Astrocyte (in vitro differentiated cells and primary cell): ENCODE measurements around the gene CPPED1.

Source experiments
- CTCF ChIP-seq: IDR thresholded peaks from 2 replicates; pipeline ENCODE4 v1.5.1; 2011; ENCODE audit warnings: low read depth, mild to moderate bottlenecking, inconsistent platforms, low read length, moderate library complexity; ENCODE audit not compliant: insufficient read depth
- EZH2 ChIP-seq: IDR thresholded peaks from 2 replicates; pipeline ENCODE4 v1.6.1; 2012; ENCODE audit warnings: mild to moderate bottlenecking, low read length, inconsistent platforms; ENCODE audit not compliant: insufficient read depth

DNA sequence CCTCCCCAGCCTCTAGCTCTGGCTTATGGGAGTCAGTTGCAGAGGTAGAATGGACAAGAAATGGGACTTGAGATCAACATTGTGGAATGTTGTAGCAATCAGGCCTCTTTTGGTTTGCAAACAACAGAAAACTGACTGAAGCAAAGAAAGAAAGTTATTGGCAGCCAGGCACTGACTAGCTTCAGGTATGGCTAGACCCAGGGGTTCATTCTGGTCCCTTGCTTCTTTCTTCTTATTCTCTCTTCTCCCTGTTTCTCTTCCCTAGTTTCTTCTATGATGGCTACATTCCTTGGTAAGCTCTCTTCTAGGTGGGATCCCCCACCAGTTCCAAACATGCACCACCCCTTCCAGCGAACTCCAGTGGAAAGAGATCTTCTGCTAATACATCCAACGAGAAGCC is 154.3 kb downstream of the CPPED1 start:
- TF ChIP-seq EZH2 (no peak), CTCF (no peak)
